H9 (cell line): Measurements from ENCODE around the gene PID1. TPM values are rescaled to one million over a fixed set of nuclear protein-coding genes. Genes with fewer than 3 reads are reported as not detected.

Experiments used
- DNase-seq: peaks from one replicate; pipeline ENCODE4 v3.0.0-alpha.2; 2017
- H2AFZ ChIP-seq: one replicate; pipeline ENCODE4 v1.6.1; 2013; ENCODE audit warnings: mild to moderate bottlenecking, low read length, control low read depth, moderate library complexity
- H2AK5ac ChIP-seq: 2 replicates; pipeline ENCODE4 v1.6.1; 2013; ENCODE audit warnings: low read length, control low read depth, mixed read lengths; ENCODE audit not compliant: insufficient read length
- H2BK120ac ChIP-seq: one replicate; pipeline ENCODE4 v1.6.1; 2013; ENCODE audit warnings: low read depth, mild to moderate bottlenecking, low read length, control low read depth, inconsistent platforms; ENCODE audit not compliant: poor library complexity, severe bottlenecking
- H2BK12ac ChIP-seq: 2 replicates; pipeline ENCODE4 v1.6.1; 2013; ENCODE audit warnings: low read length, control low read depth, mixed read lengths, low read depth; ENCODE audit not compliant: insufficient read length
- H2BK15ac ChIP-seq: 2 replicates; pipeline ENCODE4 v1.6.1; 2013; ENCODE audit warnings: low read depth, low read length, control low read depth
- H2BK20ac ChIP-seq: one replicate; pipeline ENCODE4 v1.6.1; 2013; ENCODE audit warnings: low read depth, mild to moderate bottlenecking, low read length, control low read depth, inconsistent platforms; ENCODE audit not compliant: poor library complexity, severe bottlenecking
- H2BK5ac ChIP-seq: 2 replicates; pipeline ENCODE4 v1.6.1; 2013; ENCODE audit warnings: low read length, control low read depth, mixed read lengths; ENCODE audit not compliant: insufficient read length
- H3K14ac ChIP-seq: 2 replicates; pipeline ENCODE4 v1.6.1; 2013; ENCODE audit warnings: low read length, control low read depth; ENCODE audit not compliant: insufficient read depth
- H3K18ac ChIP-seq: 2 replicates; pipeline ENCODE4 v1.6.1; 2013; ENCODE audit warnings: low read depth, mild to moderate bottlenecking, mixed read lengths, low read length, control low read depth; ENCODE audit not compliant: insufficient read length
- H3K23ac ChIP-seq: 2 replicates; pipeline ENCODE4 v1.6.1; 2013; ENCODE audit warnings: low read length, control low read depth, mixed read lengths, low read depth; ENCODE audit not compliant: insufficient read length
- H3K23me2 ChIP-seq: 2 replicates; pipeline ENCODE4 v1.6.1; 2013; ENCODE audit warnings: low read depth, mild to moderate bottlenecking, mixed read lengths, low read length, control low read depth; ENCODE audit not compliant: insufficient read length, poor library complexity, severe bottlenecking
- H3K27ac ChIP-seq: 2 replicates; pipeline ENCODE4 v1.5.1; 2013; ENCODE audit warnings: low read length, control low read depth, mixed read lengths, low read depth; ENCODE audit not compliant: insufficient read length
- H3K27me3 ChIP-seq: 2 replicates; pipeline ENCODE4 v1.6.1; 2013; ENCODE audit warnings: low read length, control low read depth, inconsistent platforms; ENCODE audit not compliant: insufficient read depth
- H3K4ac ChIP-seq: 2 replicates; pipeline ENCODE4 v1.6.1; 2013; ENCODE audit warnings: low read depth, mild to moderate bottlenecking, control low read depth, inconsistent platforms, low read length, moderate library complexity
- H3K4me1 ChIP-seq: 2 replicates; pipeline ENCODE4 v1.6.1; 2013; ENCODE audit warnings: low read length, control low read depth, inconsistent platforms; ENCODE audit not compliant: insufficient read depth
- H3K4me2 ChIP-seq: 2 replicates; pipeline ENCODE4 v1.6.1; 2013; ENCODE audit warnings: low read length, control low read depth, mixed read lengths; ENCODE audit not compliant: insufficient read length, insufficient read depth
- H3K56ac ChIP-seq: 2 replicates; pipeline ENCODE4 v1.6.1; 2013; ENCODE audit warnings: low read depth, mild to moderate bottlenecking, mixed read lengths, low read length, control low read depth; ENCODE audit not compliant: insufficient read length
- H3K79me1 ChIP-seq: 2 replicates; pipeline ENCODE4 v1.6.1; 2013; ENCODE audit warnings: low read depth, mild to moderate bottlenecking, moderate library complexity, low read length, control low read depth, inconsistent platforms; ENCODE audit not compliant: insufficient read depth, poor library complexity, severe bottlenecking
- H3K79me2 ChIP-seq: 2 replicates; pipeline ENCODE4 v1.6.1; 2013; ENCODE audit warnings: low read length, control low read depth, inconsistent platforms; ENCODE audit not compliant: insufficient read depth
- H3K9ac ChIP-seq: 2 replicates; pipeline ENCODE4 v1.6.1; 2013; ENCODE audit warnings: low read length, control low read depth, mixed read lengths; ENCODE audit not compliant: insufficient read length; ENCODE audit errors: extremely low read depth
- H3K9me3 ChIP-seq: one replicate; pipeline ENCODE4 v1.6.1; 2013; ENCODE audit warnings: low read depth, low read length, inconsistent platforms; ENCODE audit not compliant: control insufficient read depth
- H3T11ph ChIP-seq: one replicate; pipeline ENCODE4 v1.6.1; 2013; ENCODE audit warnings: mild to moderate bottlenecking, low read length, control low read depth, inconsistent platforms
- H4K20me1 ChIP-seq: one replicate; pipeline ENCODE4 v1.6.1; 2013; ENCODE audit not compliant: control insufficient read depth, insufficient read length, insufficient read depth
- H4K5ac ChIP-seq: 2 replicates; pipeline ENCODE4 v1.6.1; 2013; ENCODE audit warnings: low read depth, mild to moderate bottlenecking, mixed read lengths, low read length, control low read depth; ENCODE audit not compliant: insufficient read length
- H4K8ac ChIP-seq: replicated peaks from 2 replicates; pipeline ENCODE4 v1.6.1; 2013; ENCODE audit warnings: low read length, control low read depth, mixed read lengths, low read depth; ENCODE audit not compliant: insufficient read length
- H4K91ac ChIP-seq: 2 replicates; pipeline ENCODE4 v1.6.1; 2013; ENCODE audit warnings: low read depth, mild to moderate bottlenecking, moderate library complexity, mixed read lengths, low read length, control low read depth; ENCODE audit not compliant: insufficient read length
- H3K27ac Mint-ChIP-seq, 3 experiments: 2 replicates in 2 of 3; 3 replicates in 1 of 3; pipeline ENCODE4 v1.8.0; 2020 to 2021; ENCODE audit warnings: mixed read lengths in 3 of 3, mild to moderate bottlenecking in 1 of 3, moderate library complexity in 1 of 3
- H3K27me3 Mint-ChIP-seq: 2 replicates; pipeline ENCODE4 v1.8.0; 2021; ENCODE audit warnings: low read depth, mild to moderate bottlenecking, moderate library complexity, mixed read lengths
- H3K36me3 Mint-ChIP-seq, 3 experiments: 2 replicates in 2 of 3; 3 replicates in 1 of 3; pipeline ENCODE4 v1.8.0; 2020 to 2021; ENCODE audit warnings: low read depth in 3 of 3, mixed read lengths in 3 of 3; ENCODE audit not compliant: insufficient read depth in 1 of 3
- H3K4me1 Mint-ChIP-seq, 2 experiments: 2 replicates each; pipeline ENCODE4 v1.8.0; 2020; ENCODE audit warnings: mixed read lengths in 2 of 2
- H3K4me3 Mint-ChIP-seq, 2 experiments: 2 replicates in 1 of 2; 3 replicates in 1 of 2; pipeline ENCODE4 v1.8.0; 2020 to 2021; ENCODE audit warnings: mild to moderate bottlenecking in 2 of 2, mixed read lengths in 2 of 2, moderate library complexity in 1 of 2
- H3K9me3 Mint-ChIP-seq, 2 experiments: 2 replicates in 1 of 2; 3 replicates in 1 of 2; pipeline ENCODE4 v1.8.0; 2020; ENCODE audit warnings: mild to moderate bottlenecking in 2 of 2, mixed read lengths in 2 of 2, moderate library complexity in 1 of 2
- WGBS: extraction: QIAGEN DNeasy Blood & Tissue Kit; methylation state at CpG from one replicate; pipeline ENCODE4 v1.1.7; 2013; ENCODE audit warnings: missing lambda C conversion rate, low lambda C conversion rate, mixed read lengths; ENCODE audit not compliant: insufficient read length; ENCODE audit errors: extremely low coverage; 5-methylcytosine and 5-hydroxymethylcytosine counted together
- total RNA-seq: library from RNA; stranded (reverse); gene quantifications from 2 replicates; pipeline ENCODE4 v1.2.1, GENCODE V29; 2021
- TF ChIP-seq, protein P1 (sequence below): fragments of 200-600 bp; sonication (generic); conservative IDR thresholded peaks from 3 replicates; pipeline ENCODE4 v1.8.0; 2021; ENCODE audit warnings: antibody characterized with exemption, mild to moderate bottlenecking

The PID1 gene
- total RNA-seq, 1 experiment from 2014 or later, result 1.4 TPM

DNA sequence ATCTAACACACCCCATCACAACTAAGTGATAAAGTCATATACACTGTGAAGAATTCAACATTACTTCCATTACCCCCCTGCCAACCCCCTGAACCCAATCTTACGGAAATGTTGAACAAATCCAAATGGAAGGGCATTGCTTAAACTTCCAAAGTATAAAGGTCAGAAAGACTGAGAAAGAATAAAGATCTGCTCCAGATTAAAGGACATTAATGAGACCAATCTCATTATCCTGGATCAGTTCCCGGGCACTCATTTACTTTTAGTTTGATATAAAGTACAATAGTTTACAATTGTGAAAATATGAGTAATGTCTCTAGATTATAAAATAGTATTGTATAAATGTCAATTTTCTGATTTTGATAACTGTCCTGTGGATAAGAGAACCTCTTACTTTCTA lies 229.4 kb downstream of the PID1 start:
- Mint-ChIP-seq H3K4me1 (no peaks in the 10 kb centered on the region), H3K9me3 (no peaks in the 10 kb centered on the region), H3K36me3 (no peaks in the 10 kb centered on the region), H3K4me3 (no peak overlapping the region), H3K27ac (no peak overlapping the region), H3K27me3 (no peaks in the 10 kb centered on the region)
- WGBS, result no CpG with 5 or more reads among the region's 2 CpGs
- no peak overlapping the region for H4K8ac ChIP-seq
- H4K5ac ChIP-seq, result no peak overlapping the region
- H3K9me3 ChIP-seq, result no peaks in the 10 kb centered on the region
- no peak overlapping the region for H3K23ac ChIP-seq
- no peak overlapping the region for H2BK120ac ChIP-seq
- H4K91ac ChIP-seq, result no peak overlapping the region
- no peak overlapping the region for H2BK20ac ChIP-seq
- no peaks in the 10 kb centered on the region for H3K4me1 ChIP-seq
- no peak overlapping the region for H3K27ac ChIP-seq
- no peak overlapping the region for H2BK5ac ChIP-seq
- no peak overlapping the region for H2BK12ac ChIP-seq
- H3T11ph ChIP-seq, result no peak overlapping the region
- no peak overlapping the region for H2AFZ ChIP-seq
- no peak overlapping the region for H3K9ac ChIP-seq
- TF ChIP-seq, protein P1, sequence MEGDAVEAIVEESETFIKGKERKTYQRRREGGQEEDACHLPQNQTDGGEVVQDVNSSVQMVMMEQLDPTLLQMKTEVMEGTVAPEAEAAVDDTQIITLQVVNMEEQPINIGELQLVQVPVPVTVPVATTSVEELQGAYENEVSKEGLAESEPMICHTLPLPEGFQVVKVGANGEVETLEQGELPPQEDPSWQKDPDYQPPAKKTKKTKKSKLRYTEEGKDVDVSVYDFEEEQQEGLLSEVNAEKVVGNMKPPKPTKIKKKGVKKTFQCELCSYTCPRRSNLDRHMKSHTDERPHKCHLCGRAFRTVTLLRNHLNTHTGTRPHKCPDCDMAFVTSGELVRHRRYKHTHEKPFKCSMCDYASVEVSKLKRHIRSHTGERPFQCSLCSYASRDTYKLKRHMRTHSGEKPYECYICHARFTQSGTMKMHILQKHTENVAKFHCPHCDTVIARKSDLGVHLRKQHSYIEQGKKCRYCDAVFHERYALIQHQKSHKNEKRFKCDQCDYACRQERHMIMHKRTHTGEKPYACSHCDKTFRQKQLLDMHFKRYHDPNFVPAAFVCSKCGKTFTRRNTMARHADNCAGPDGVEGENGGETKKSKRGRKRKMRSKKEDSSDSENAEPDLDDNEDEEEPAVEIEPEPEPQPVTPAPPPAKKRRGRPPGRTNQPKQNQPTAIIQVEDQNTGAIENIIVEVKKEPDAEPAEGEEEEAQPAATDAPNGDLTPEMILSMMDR, result no peak
- H3K79me1 ChIP-seq, result no peaks in the 10 kb centered on the region
- H4K20me1 ChIP-seq, result no peaks in the 10 kb centered on the region
- H3K23me2 ChIP-seq, result no peaks in the 10 kb centered on the region
- H3K4me2 ChIP-seq, result no peak overlapping the region
- no peak overlapping the region for H3K18ac ChIP-seq
- H2AK5ac ChIP-seq, result no peak overlapping the region
- no peaks in the 10 kb centered on the region for H3K79me2 ChIP-seq
- no peak overlapping the region for H3K4ac ChIP-seq
- no peak overlapping the region for H3K14ac ChIP-seq
- H2BK15ac ChIP-seq, result no peak overlapping the region
- no peak for DNase-seq
- H3K56ac ChIP-seq, result no peak overlapping the region
- no peaks in the 10 kb centered on the region for H3K27me3 ChIP-seq
